Transverse colon (tissue), 4 donors: Measurements from ENCODE around the gene ZNF581. TPM values are rescaled to one million over a fixed set of nuclear protein-coding genes. Genes with fewer than 3 reads are reported as not detected.

Experiments
- DNase-seq: peaks from one replicate; pipeline ENCODE4 v3.0.0-alpha.2; 2019
- H3K27ac ChIP-seq, 4 donors: fragments of 200-600 bp; sonication (generic); 2 replicates each; pipeline ENCODE4 v1.5.1; 2016 to 2018; ENCODE audit warnings: inconsistent platforms in 4 of 4
- H3K27me3 ChIP-seq: fragments of 200-600 bp; sonication (generic); 2 replicates; pipeline ENCODE4 v1.5.1; 2017; ENCODE audit warnings: inconsistent platforms
- H3K36me3 ChIP-seq, 4 donors: fragments of 200-600 bp; sonication (generic); 2 replicates each; pipeline ENCODE4 v1.5.1; 2017 to 2019; ENCODE audit warnings: inconsistent platforms in 4 of 4
- H3K4me1 ChIP-seq, 4 donors: fragments of 200-600 bp; sonication (generic); 2 replicates each; pipeline ENCODE4 v1.5.1; 2017 to 2020; ENCODE audit warnings: inconsistent platforms in 4 of 4
- H3K4me3 ChIP-seq, 4 donors: fragments of 200-600 bp; sonication (generic); 1 replicate in 1 of 4; 2 replicates in 3 of 4; pipeline versions ENCODE4 v1.5.1 to v1.6.1; 2017 to 2019; ENCODE audit warnings: inconsistent platforms in 4 of 4
- H3K9me3 ChIP-seq, 2 donors: fragments of 200-600 bp; sonication (generic); 2 replicates each; pipeline ENCODE4 v1.5.1; 2017 to 2019; ENCODE audit warnings: inconsistent platforms in 2 of 2
- EP300 ChIP-seq: sonication (generic); formaldehyde crosslinking; IDR thresholded peaks from one replicate; pipeline ENCODE4 v1.6.1; 2017; ENCODE audit warnings: antibody characterized with exemption, low read depth
- POLR2A ChIP-seq: fragments of 450-650 bp; IDR thresholded peaks from one replicate; pipeline ENCODE4 v1.6.1; 2016; ENCODE audit warnings: antibody characterized with exemption, mild to moderate bottlenecking, moderate library complexity
- POLR2AphosphoS5 ChIP-seq, 3 donors: sonication (generic); formaldehyde crosslinking; IDR thresholded peaks; one replicate each; pipeline ENCODE4 v1.6.1; 2016; ENCODE audit warnings: antibody characterized with exemption in 3 of 3
- WGBS, 2 donors: methylation state at CpG; one replicate each; pipeline ENCODE4 v1.1.5; 2018; ENCODE audit warnings: low coverage in 1 of 2; 5-methylcytosine and 5-hydroxymethylcytosine counted together
- in situ Hi-C, 4 donors: fragments of 200-750 bp; cut with MboI; loops; one replicate each; pipeline versions ENCODE4 v1.15.0 to v1.15.1; 2017; ENCODE audit warnings: low sequenced_read_pairs in 3 of 4, low pct_ligation_motif_present in 1 of 4, low pct_unique_long_range_greater_than_20kb in 1 of 4
- intact Hi-C: fragments of 100-400 bp; cut with DNase I; formaldehyde crosslinking; loops from one replicate; pipeline ENCODE4 v1.15.1; 2023; ENCODE audit warnings: low total_unique reads
- total RNA-seq, 4 donors: library from RNA; depleted of rRNA; stranded (reverse); fragments of >200 nt; gene quantifications; one replicate each; pipeline ENCODE4 v1.1.0, GENCODE V29; 2016
- TF ChIP-seq, protein P1 (sequence below), 5 experiments: fragments of 200-600 bp in 3 of 5; fragments of 450-650 bp in 2 of 5; sonication (generic) in 3 of 5; IDR thresholded peaks; 1 replicate in 2 of 5; 2 replicates in 3 of 5; pipeline ENCODE4 v1.5.1; 2016 to 2017; ENCODE audit warnings: antibody characterized with exemption in 5 of 5, inconsistent platforms in 3 of 5, mild to moderate bottlenecking in 2 of 5, moderate library complexity in 1 of 5

ZNF581 gene
- total RNA-seq, 4 donors from 2014 or later, result 4.1 to 19.7 (median 10.0) TPM

DNA sequence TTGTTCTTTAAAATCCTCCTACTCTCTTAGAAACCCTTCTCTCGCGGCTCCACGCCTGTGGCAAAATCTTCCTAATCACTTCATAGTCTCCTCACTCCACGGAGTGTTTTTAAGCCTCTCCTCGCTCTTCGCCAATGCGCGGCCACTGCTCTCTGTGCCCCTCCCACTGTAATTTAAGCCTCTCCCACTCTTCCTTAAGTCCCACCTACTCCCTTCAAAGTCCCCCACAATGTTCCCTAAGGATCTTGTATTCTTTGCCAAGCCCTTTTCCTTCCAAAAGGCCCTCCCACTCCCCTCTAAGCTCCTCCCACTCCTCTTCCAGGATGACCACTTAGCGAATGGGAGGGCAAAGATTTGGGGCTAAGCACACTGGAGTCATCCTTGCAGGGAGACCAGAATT, 45.4 kb upstream of the ZNF581 start:
- Histone ChIP-seq H3K4me3 (no peak overlapping the region), H3K27ac (peak overlapping the region in 3 of 4 donors; percentile 98 to 100 (median 99)), H3K4me1 (peaks cover 6 to 10% (median 9%) of the 10 kb centered on the region in 4 donors), H3K27me3 (no peaks in the 10 kb centered on the region), H3K36me3 (peaks cover 0 to 7% (median 0%) of the 10 kb centered on the region in 4 donors), H3K9me3 (no peaks in the 10 kb centered on the region)
- DNase-seq, result no peak
- in situ Hi-C loops (no loop called here), intact Hi-C loops (no loop called here)
- 81 to 94% methylated on average over 6 to 9 of the region's 9 CpGs for WGBS, 2 donors
- TF ChIP-seq POLR2A (no peak), EP300 (no peak)

DNA sequence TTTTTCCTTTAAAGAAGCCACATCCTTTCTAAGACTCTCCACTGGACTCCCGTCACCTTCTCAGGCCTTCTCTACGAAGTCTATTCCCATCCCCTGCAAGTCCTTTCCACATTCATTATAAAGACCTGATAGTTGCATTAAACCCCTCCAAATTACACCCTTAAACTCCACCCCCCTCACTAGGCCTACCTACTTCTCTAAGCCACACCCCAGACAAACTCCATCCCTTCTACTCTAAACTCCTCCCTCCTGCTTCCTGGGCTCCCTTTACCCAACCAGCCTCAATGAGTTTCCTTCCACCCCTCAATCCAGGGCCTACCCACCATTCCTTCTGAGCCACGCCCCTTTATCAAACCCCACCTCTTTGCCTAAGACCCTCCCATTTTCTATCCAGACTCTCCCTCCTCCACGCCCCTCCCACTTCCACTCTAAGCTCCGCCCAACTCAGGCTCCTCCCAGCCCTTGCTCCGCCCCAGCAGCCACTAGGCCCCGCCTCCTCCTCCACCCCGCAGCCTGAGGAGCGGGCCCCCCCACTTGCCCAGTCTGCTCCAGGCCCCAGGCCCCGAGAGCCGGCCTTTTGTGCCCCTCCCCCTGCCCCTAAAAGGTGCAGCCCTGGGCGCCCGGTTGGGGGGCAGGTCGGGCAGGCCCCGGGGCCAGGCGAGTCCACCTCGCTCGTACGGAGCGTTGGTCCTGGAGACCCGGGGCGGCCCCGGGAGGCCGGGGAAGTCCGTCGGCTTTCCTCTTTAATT, 44.6 kb upstream of the ZNF581 start:
- H3K27ac ChIP-seq, result peak overlapping the region; percentile 96 to 100 (median 98)
- WGBS, 2 donors, result 15 to 32% methylated on average over 5 to 12 of the region's 26 CpGs
- peak; percentile 96 for DNase-seq
- peak overlapping the region; percentile 80 to 96 (median 84) for H3K4me3 ChIP-seq
- intact Hi-C loops (no loop called here), in situ Hi-C loops (no loop called here)
- peaks cover 0 to 7% (median 0%) of the 10 kb centered on the region in 4 donors for H3K36me3 ChIP-seq
- H3K27me3 ChIP-seq, result no peaks in the 10 kb centered on the region
- TF ChIP-seq, protein P1, sequence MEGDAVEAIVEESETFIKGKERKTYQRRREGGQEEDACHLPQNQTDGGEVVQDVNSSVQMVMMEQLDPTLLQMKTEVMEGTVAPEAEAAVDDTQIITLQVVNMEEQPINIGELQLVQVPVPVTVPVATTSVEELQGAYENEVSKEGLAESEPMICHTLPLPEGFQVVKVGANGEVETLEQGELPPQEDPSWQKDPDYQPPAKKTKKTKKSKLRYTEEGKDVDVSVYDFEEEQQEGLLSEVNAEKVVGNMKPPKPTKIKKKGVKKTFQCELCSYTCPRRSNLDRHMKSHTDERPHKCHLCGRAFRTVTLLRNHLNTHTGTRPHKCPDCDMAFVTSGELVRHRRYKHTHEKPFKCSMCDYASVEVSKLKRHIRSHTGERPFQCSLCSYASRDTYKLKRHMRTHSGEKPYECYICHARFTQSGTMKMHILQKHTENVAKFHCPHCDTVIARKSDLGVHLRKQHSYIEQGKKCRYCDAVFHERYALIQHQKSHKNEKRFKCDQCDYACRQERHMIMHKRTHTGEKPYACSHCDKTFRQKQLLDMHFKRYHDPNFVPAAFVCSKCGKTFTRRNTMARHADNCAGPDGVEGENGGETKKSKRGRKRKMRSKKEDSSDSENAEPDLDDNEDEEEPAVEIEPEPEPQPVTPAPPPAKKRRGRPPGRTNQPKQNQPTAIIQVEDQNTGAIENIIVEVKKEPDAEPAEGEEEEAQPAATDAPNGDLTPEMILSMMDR (IDR thresholded peaks at IDR 0.05), result no peak
- TF ChIP-seq EP300 (no peak), POLR2AphosphoS5 (IDR thresholded peaks at IDR 0.05) (peak in 1 of 3 donors; percentile 59), POLR2A (peak; percentile 61)
- no peaks in the 10 kb centered on the region for H3K9me3 ChIP-seq
- peaks cover 6 to 14% (median 9%) of the 10 kb centered on the region in 4 donors for H3K4me1 ChIP-seq

- H3K4me3 ChIP-seq, result peak within 1 kb of the TSS; percentile 80 to 96 (median 86)
- peaks cover 0 to 7% (median 0%) of the 10 kb centered on the region in 4 donors for H3K36me3 ChIP-seq
- 0% methylated on average over 23 of the region's 23 CpGs; no CpG with 5 or more reads in 1 of the 2 donors for WGBS, 2 donors
- peak; percentile 98 for DNase-seq
- in situ Hi-C loops, result no loop called here
- TF ChIP-seq POLR2AphosphoS5 (IDR thresholded peaks at IDR 0.05) (peak in 1 of 3 donors; percentile 17), POLR2A (peak; percentile 20), EP300 (no peak)
- TF ChIP-seq, protein P1 (IDR thresholded peaks at IDR 0.05), result no peak
- peak within 1 kb of the TSS; percentile 96 to 100 (median 98) for H3K27ac ChIP-seq
- intact Hi-C loops, result no loop called here
- H3K27me3 ChIP-seq, result no peaks in the 10 kb centered on the region
- H3K9me3 ChIP-seq, result no peaks in the 10 kb centered on the region
- H3K4me1 ChIP-seq, result peaks cover 10 to 20% (median 14%) of the 10 kb centered on the region in 4 donors
Observed at GRCh38 chr19:55599468-55599841, 44.0 kb upstream of the ZNF581 start, which contains the start of gene FIZ1. Gene FIZ1 (minus strand): TSS chr19:55599517. CDS start chr19:55597865, 1,652 bp downstream.

- in situ Hi-C loops (loop anchor here in 1 of 4 donors (10.0 kb wide), 1 partner anchor 85 kb away; no protein-coding TSS in a partner anchor), intact Hi-C loops (loop anchor here (10.0 kb wide), 1 partner anchor 485 kb away; the partner anchor contains the start of gene PPP1R12C)
- peak; percentile 87 for DNase-seq
Observed at GRCh38 chr19:55599842-55600661, 43.4 kb upstream of the ZNF581 start, which contains the start of gene ZNF524. Gene ZNF524 (plus strand): TSS chr19:55600288. CDS start chr19:55602113, 1,825 bp downstream.

More at GRCh38 chr19:55599842-55600661, 43.4 kb upstream of the ZNF581 start, which contains the start of gene ZNF524:
- 0% methylated on average over 13 of the region's 97 CpGs; no CpG with 5 or more reads in 1 of the 2 donors for WGBS, 2 donors
- H3K9me3 ChIP-seq, result no peaks in the 10 kb centered on the region
- peaks cover 13 to 25% (median 19%) of the 10 kb centered on the region in 4 donors for H3K4me1 ChIP-seq
- H3K27me3 ChIP-seq, result no peaks in the 10 kb centered on the region
- TF ChIP-seq EP300, result no peak
- TF ChIP-seq POLR2A, result no peak
- TF ChIP-seq POLR2AphosphoS5 (IDR thresholded peaks at IDR 0.05), result peak in 1 of 3 donors; percentile 10
- TF ChIP-seq, protein P1 (IDR thresholded peaks at IDR 0.05), result peak in 1 of 5 experiments; percentile 8
- peak within 1 kb of the TSS; percentile 96 to 100 (median 98) for H3K27ac ChIP-seq
- H3K4me3 ChIP-seq, result peak within 1 kb of the TSS; percentile 80 to 96 (median 86)
- peaks cover 0 to 4% (median 0%) of the 10 kb centered on the region in 4 donors for H3K36me3 ChIP-seq
